Loucy (cell line): Measurements from ENCODE around the gene GPR15LG.

Source experiments
- CTCF ChIP-seq: fragments of 200-600 bp; sonication (generic); conservative IDR thresholded peaks from 2 replicates; pipeline ENCODE4 v1.5.1; 2014; ENCODE audit warnings: mild to moderate bottlenecking, antibody characterized with exemption, low read length
- EZH2phosphoT487 ChIP-seq: fragments of 200-600 bp; IDR thresholded peaks from 2 replicates; pipeline ENCODE4 v1.6.1; 2018; ENCODE audit warnings: antibody characterized with exemption, mild to moderate bottlenecking, moderate library complexity, borderline replicate concordance

GRCh38 chr10:84196941-84197340 is 23.3 kb downstream of the GPR15LG start:
- no peak for TF ChIP-seq CTCF
- no peak for TF ChIP-seq EZH2phosphoT487
